Cardiac fibroblast (primary cell): Measurements from ENCODE around the gene NRK.
"Not testable (repeated sequence)": the region's sequence is repeated elsewhere in the genome, so short reads cannot be mapped to it uniquely, and the experiment has no call there.

Source experiments
- DNase-seq, 2 donors: peaks; one replicate each; pipeline versions ENCODE4 v3.0.0 to v3.0.0-alpha.2; 2010; ENCODE audit warnings: low read depth in 2 of 2
- H3K4me3 ChIP-seq, 2 donors: replicated peaks in 1 of 2; 1 replicate in 1 of 2; 2 replicates in 1 of 2; pipeline ENCODE4 v1.5.1; 2011; ENCODE audit warnings: low read depth in 2 of 2, low read length in 2 of 2, mild to moderate bottlenecking in 2 of 2, moderate library complexity in 1 of 2
- TF ChIP-seq, protein P1 (sequence below): IDR thresholded peaks from one replicate; pipeline ENCODE4 v1.5.1; 2011; ENCODE audit warnings: low read depth, mild to moderate bottlenecking, low read length, inconsistent platforms

The NRK gene

DNA sequence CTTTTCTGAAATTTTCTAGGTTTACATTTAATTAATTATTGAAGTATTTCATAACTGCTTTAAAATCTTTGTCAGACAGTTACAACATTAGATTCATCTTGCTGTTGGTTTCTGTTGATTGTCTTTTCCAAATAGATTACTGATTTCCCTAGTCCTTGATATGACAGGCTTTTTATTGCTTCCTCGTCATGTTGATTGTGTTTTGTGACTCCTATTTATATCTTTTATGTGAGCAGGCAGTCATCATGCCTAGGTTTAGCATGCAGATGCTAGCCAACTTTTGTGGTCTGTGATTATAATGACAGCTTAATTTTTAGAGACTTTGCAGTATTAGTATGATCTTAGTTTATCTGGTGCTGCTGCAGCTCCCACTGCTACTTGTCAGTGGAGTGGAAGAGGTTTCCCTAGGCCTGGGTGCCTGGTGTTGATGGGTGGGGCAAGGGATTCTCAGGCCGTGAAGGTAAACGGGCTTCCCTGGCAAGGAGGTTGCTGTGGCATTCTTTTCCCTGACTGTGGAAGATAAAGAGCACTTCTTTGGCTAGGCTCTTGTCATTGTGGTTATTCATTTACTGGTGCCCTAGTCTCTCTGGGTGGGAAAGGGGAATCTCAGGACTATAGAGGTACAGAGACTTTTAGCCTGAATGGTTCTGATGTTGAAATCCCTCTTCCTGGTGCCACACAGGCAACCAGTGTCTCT, 150.5 kb downstream of the NRK start:
- H3K4me3 ChIP-seq, result no peak overlapping the region
- DNase-seq, result no peak
- TF ChIP-seq, protein P1, sequence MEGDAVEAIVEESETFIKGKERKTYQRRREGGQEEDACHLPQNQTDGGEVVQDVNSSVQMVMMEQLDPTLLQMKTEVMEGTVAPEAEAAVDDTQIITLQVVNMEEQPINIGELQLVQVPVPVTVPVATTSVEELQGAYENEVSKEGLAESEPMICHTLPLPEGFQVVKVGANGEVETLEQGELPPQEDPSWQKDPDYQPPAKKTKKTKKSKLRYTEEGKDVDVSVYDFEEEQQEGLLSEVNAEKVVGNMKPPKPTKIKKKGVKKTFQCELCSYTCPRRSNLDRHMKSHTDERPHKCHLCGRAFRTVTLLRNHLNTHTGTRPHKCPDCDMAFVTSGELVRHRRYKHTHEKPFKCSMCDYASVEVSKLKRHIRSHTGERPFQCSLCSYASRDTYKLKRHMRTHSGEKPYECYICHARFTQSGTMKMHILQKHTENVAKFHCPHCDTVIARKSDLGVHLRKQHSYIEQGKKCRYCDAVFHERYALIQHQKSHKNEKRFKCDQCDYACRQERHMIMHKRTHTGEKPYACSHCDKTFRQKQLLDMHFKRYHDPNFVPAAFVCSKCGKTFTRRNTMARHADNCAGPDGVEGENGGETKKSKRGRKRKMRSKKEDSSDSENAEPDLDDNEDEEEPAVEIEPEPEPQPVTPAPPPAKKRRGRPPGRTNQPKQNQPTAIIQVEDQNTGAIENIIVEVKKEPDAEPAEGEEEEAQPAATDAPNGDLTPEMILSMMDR, result no peak

DNA sequence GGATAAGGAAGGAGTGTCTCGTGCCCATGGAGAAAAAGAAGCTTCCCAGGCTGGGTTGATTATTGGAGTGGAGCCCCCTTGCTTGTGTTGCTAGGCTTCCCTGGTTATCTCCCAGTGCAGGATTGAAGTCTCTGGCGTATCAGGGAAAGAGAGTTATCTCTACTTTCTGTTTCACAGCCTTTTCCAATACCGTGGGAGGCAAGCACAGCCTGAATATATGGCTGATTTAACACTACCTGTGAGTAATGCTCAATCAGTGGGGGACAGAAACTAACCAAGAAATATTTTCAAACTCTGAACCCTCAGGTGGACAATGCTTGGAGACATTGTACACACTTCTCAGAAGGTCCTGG, 151.0 kb downstream of the NRK start:
- TF ChIP-seq, protein P1, result no peak
- no peak overlapping the region for H3K4me3 ChIP-seq
- no peak for DNase-seq

GRCh38 chrX:105975382-105975781, 153.0 kb downstream of the NRK start:
- TF ChIP-seq, protein P1, result no peak
- peak; percentile 3 to 42 for DNase-seq
- H3K4me3 ChIP-seq, result no peak overlapping the region

DNA sequence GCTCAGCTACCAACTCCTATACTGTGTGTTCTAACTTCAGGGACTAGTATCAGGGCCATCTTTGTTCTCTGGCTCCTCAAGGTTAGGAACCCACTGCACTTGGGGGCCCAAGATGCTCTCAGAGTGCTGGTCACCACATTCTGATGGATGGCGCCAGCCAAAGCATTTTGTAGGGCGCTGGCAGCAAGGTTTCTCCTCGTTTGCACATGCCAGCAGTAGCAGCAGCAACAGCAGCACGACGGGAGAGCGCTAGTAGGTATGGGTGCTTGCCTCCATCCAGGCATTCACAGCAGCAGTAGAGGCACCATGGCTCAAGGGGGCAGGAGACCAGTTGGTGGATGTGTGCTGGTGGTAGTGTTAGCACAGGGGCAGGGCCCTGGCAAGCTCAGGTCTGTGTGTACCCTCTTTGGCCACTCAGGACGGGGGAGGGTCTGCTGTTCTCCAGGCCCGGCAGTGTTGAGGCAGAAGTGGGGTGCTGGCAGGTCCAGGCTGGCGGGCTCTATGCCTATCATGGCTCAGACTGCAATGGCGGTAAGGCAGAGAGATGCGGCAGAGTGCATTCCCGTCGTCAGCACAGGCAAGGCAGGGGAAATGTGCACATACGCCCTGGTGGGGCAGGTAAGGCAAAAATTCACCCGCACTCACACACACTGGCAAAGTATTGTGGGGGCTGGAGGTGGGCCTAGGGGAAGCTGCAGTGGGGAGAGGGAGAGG, 159.6 kb downstream of the NRK start:
- TF ChIP-seq, protein P1, result no peak
- H3K4me3 ChIP-seq, result no peak overlapping the region
- no peak for DNase-seq

- not testable (repeated sequence) for H3K4me3 ChIP-seq, DNase-seq
Observed at GRCh38 chrX:105988487-105988886, 166.1 kb downstream of the NRK start.

DNA sequence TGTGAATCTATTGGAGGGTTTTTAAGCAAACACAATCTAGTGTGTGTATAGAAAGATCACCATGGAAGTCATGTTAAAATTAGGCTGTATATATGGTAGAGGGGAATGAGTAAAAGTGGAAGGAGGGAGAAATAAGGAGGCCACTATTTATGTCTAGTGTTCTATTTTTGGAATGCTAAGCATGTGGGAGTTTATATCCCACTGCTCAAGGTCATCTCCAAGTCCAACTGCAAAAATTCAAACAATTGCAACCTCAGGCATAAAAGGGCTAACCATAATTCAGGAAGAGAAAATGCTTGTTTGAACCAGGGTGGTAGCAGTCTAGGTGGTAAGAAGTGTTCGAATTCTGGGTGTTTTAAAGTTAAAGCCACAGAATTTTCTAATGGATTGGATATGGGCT, 177.0 kb downstream of the NRK start:
- H3K4me3 ChIP-seq, result no peak overlapping the region
- TF ChIP-seq, protein P1, result no peak
- DNase-seq, result no peak

DNA sequence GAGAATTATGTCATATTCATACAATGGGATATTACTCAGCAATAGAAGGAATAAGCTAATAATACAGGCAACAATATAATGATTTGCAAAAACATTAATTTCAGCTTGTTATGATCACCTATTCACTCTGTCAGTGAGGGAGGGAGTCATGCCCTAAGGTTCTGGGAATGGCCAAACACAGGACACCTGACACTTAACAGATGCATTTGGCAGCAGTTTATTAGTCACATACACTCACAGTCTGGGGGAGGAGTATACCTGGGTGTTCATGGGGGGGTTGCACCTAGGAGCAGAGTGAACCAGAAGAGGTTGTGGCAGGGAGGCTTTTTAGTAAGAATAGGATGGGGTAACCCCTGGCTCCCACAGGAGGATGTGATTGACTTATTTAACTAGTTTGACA, 177.9 kb downstream of the NRK start:
- DNase-seq, result no peak
- TF ChIP-seq, protein P1, result no peak
- no peak overlapping the region for H3K4me3 ChIP-seq

GRCh38 chrX:106000609-106001008, 178.3 kb downstream of the NRK start:
- not testable (repeated sequence) for H3K4me3 ChIP-seq, DNase-seq
